K562 (cell line): ENCODE measurements around the gene SAPCD1. TPM values are rescaled to one million over a fixed set of nuclear protein-coding genes. Genes with fewer than 3 reads are reported as not detected.

Source experiments
- ATF6 ChIP-seq: sonication (generic); formaldehyde crosslinking; IDR thresholded peaks from 2 replicates; pipeline ENCODE4 v1.4.0; 2020; ENCODE audit warnings: mild to moderate bottlenecking, missing genetic modification reagents
- BRD9 ChIP-seq: fragments of 450-650 bp; IDR thresholded peaks from 2 replicates; pipeline ENCODE4 v1.6.1; 2018; ENCODE audit warnings: low read depth; ENCODE audit not compliant: partially characterized antibody
- FIP1L1 ChIP-seq: fragments of 200-400 bp; formaldehyde crosslinking; IDR thresholded peaks from 2 replicates; pipeline ENCODE4 v1.6.1; 2018; ENCODE audit warnings: mild to moderate bottlenecking, low read depth, low read length; ENCODE audit not compliant: poor library complexity, severe bottlenecking
- FOXO4 ChIP-seq: fragments of 450-650 bp; formaldehyde crosslinking; IDR thresholded peaks from 2 replicates; pipeline ENCODE4 v1.4.0; 2020; ENCODE audit warnings: mild to moderate bottlenecking, moderate library complexity
- GABPB2 ChIP-seq: fragments of 250-450 bp; sonication (Bioruptor Pico); conservative IDR thresholded peaks from 2 replicates; pipeline ENCODE4 v1.5.1; 2021; ENCODE audit warnings: mild to moderate bottlenecking
- HES1 ChIP-seq: fragments of 450-650 bp; IDR thresholded peaks from 2 replicates; pipeline ENCODE4 v1.6.1; 2016; ENCODE audit warnings: low read depth, mild to moderate bottlenecking, moderate library complexity
- LCOR ChIP-seq: sonication (generic); formaldehyde crosslinking; IDR thresholded peaks from 2 replicates; pipeline ENCODE4 v1.8.0; 2022; ENCODE audit warnings: mild to moderate bottlenecking, missing genetic modification reagents
- POLR2G ChIP-seq: fragments of 200-400 bp; formaldehyde crosslinking; IDR thresholded peaks from 2 replicates; pipeline ENCODE4 v1.6.1; 2017; ENCODE audit warnings: low read depth, mild to moderate bottlenecking, antibody characterized with exemption, low read length, moderate library complexity
- RFX7 ChIP-seq: fragments of 250-450 bp; sonication (Bioruptor Pico); IDR thresholded peaks from 2 replicates; pipeline ENCODE4 v1.5.1; 2021; ENCODE audit warnings: mild to moderate bottlenecking
- SMARCA5 ChIP-seq: fragments of 450-650 bp; IDR thresholded peaks from 2 replicates; pipeline ENCODE4 v1.6.1; 2016
- ZNF274 ChIP-seq: IDR thresholded peaks from 2 replicates; pipeline ENCODE4 v1.6.1; 2011; ENCODE audit warnings: low read depth, mild to moderate bottlenecking, low read length, moderate library complexity, borderline replicate concordance
- ZNF41 ChIP-seq: fragments of 250-450 bp; sonication (Bioruptor Pico); conservative IDR thresholded peaks from 2 replicates; pipeline ENCODE4 v1.4.0; 2020; ENCODE audit warnings: mild to moderate bottlenecking
- polyA plus RNA-seq, 8 experiments: library from polyadenylated mRNA; depleted of rRNA in 4 of 8; stranded (reverse) in 5 of 8; unstranded in 3 of 8; fragments of >200 nt; fragmentation: Nextera tagmentation in 2 of 8; fragmentation: Illumina TruSeq in 1 of 8; extraction: Ambion mirVana in 2 of 8; extraction: Trizol in 1 of 8; gene quantifications; 2 replicates each; pipeline versions ENCODE4 v1.2.1 to v1.2.3, GENCODE V29; 2011 to 2014; ENCODE audit warnings: inconsistent platforms in 1 of 8, missing spikeins in 1 of 8
- total RNA-seq, 7 experiments: library from RNA; depleted of rRNA in 6 of 7; stranded (reverse); fragments of >200 nt in 6 of 7; fragmentation: Illumina TruSeq in 2 of 7; extraction: Trizol in 2 of 7; gene quantifications; 2 replicates each; pipeline versions ENCODE4 v1.2.1 to v1.2.3, GENCODE V29; 2011 to 2021; ENCODE audit warnings: low replicate concordance in 1 of 7
- TF ChIP-seq, protein P1 (sequence below), 2 experiments: fragments of 450-650 bp in 1 of 2; sonication (generic) in 1 of 2; formaldehyde crosslinking in 1 of 2; IDR thresholded peaks; 2 replicates each; pipeline versions ENCODE4 v1.7.1 to v1.9.0; 2016 to 2022; ENCODE audit warnings: inconsistent platforms in 1 of 2, mild to moderate bottlenecking in 1 of 2, missing genetic modification reagents in 1 of 2

SAPCD1 gene
- total and polyA plus RNA-seq, 9 of the 15 experiments (the other 6 are each of a cell fraction or from before 2014, with no cell fraction given): 2.6 to 30.2 (median 7.4) TPM

DNA sequence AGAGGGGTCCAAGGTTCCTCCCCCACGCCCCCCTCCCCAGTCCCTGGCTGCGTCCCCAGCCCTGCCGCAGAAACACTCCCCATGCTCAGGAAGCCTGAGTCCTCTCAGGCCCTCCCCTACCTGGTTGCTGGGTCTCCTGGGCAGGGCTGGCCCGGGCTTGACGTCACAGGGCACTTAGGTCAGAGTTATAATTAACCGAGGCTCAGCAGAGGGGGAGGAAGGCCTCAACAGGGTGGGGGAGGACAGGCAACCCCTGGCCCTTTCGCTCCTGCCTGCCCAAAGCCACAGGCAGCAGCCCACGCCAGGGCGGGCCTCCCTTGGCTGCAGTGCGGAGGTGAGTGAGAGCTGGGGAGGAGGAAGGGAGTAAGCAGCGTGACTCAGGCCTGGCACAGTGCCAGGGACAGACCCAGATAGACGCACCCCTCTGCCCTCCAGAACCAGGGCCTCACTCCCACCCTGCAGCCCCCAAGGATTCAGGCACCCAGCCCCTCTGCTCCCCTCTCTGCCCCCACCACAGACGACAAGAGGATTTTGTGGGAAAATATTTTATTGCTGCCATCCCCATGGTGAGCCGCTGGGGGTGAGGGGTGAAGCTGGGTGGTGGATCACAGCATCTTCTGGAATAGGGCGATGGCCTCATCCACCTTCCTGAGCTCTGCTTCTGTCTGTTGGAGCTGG, 14.7 kb downstream of the SAPCD1 start, which contains the start of gene VWA7 (continued):
- peak; percentile 93 for TF ChIP-seq HES1
- peak; percentile 84 for TF ChIP-seq POLR2G
- TF ChIP-seq ATF6 (CRISPR knock-in tag): peak; percentile 70; the same call in 1 of the 2 replicates
- TF ChIP-seq ZNF274: no peak
- 0 out of 2 replicates have a peak, but pooled peaks have one; percentile 37 for TF ChIP-seq ZNF41 (CRISPR knock-in tag)
- 0 out of 2 replicates have a peak, but pooled peaks have one; percentile 18 for TF ChIP-seq SMARCA5
- peak; percentile 89 for TF ChIP-seq BRD9
- TF ChIP-seq RFX7 (CRISPR knock-in tag): 0 out of 2 replicates have a peak, but pooled peaks have one; percentile 16
- TF ChIP-seq GABPB2: 0 out of 2 replicates have a peak, but pooled peaks have one; percentile 29
- TF ChIP-seq, protein P1, sequence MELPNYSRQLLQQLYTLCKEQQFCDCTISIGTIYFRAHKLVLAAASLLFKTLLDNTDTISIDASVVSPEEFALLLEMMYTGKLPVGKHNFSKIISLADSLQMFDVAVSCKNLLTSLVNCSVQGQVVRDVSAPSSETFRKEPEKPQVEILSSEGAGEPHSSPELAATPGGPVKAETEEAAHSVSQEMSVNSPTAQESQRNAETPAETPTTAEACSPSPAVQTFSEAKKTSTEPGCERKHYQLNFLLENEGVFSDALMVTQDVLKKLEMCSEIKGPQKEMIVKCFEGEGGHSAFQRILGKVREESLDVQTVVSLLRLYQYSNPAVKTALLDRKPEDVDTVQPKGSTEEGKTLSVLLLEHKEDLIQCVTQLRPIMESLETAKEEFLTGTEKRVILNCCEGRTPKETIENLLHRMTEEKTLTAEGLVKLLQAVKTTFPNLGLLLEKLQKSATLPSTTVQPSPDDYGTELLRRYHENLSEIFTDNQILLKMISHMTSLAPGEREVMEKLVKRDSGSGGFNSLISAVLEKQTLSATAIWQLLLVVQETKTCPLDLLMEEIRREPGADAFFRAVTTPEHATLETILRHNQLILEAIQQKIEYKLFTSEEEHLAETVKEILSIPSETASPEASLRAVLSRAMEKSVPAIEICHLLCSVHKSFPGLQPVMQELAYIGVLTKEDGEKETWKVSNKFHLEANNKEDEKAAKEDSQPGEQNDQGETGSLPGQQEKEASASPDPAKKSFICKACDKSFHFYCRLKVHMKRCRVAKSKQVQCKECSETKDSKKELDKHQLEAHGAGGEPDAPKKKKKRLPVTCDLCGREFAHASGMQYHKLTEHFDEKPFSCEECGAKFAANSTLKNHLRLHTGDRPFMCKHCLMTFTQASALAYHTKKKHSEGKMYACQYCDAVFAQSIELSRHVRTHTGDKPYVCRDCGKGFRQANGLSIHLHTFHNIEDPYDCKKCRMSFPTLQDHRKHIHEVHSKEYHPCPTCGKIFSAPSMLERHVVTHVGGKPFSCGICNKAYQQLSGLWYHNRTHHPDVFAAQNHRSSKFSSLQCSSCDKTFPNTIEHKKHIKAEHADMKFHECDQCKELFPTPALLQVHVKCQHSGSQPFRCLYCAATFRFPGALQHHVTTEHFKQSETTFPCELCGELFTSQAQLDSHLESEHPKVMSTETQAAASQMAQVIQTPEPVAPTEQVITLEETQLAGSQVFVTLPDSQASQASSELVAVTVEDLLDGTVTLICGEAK (IDR thresholded peaks at IDR 0.05): 0 out of 2 replicates have a peak, but pooled peaks have one; percentile 36
- TF ChIP-seq, protein P1 (CRISPR knock-in tag; IDR thresholded peaks at IDR 0.05): no peak
- peak; percentile 98 for TF ChIP-seq FIP1L1
- peak; percentile 98 for TF ChIP-seq LCOR (CRISPR knock-in tag)
- TF ChIP-seq FOXO4 (CRISPR knock-in tag): peak; percentile 44; the same call in 1 of the 2 replicates
